ENCODE results near the gene FPR3.

The FPR3 gene

DNA sequence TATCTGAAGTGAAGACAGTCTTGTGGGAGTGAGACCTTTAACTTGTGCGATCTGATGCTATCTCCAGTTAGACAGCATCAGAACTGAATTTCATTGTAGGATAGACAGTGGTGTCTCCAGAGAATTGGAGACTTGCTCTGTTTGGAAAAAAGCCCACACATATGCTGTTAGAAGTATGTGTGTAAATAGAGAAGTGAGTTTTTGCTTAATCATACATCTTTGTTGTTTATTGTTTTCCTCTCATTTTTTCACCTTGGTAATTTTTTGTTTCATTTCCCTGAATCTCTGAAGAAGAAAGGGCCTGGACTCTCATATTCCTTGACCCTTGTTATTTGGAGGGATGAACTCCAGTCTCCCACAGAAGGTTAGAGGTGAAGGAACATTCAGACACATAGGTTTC lies 21.8 kb downstream of the FPR3 start:
- Histone ChIP-seq H3K4me1 (ENCODE audit: control insufficient read depth, insufficient read depth, low read length) (no peaks in the 10 kb centered on the region), H3K9ac (ENCODE audit: low read length) (no peak overlapping the region), H3K36me3 (ENCODE audit: control insufficient read depth, insufficient read depth, low read length) (no peaks in the 10 kb centered on the region), H3K4me3 (ENCODE audit: low read length) (no peak overlapping the region), H3K27me3 (ENCODE audit: control insufficient read depth, insufficient read depth, low read length) (no peaks in the 10 kb centered on the region), H3K27ac (ENCODE audit: low read depth, low read length) (no peak overlapping the region)

DNA sequence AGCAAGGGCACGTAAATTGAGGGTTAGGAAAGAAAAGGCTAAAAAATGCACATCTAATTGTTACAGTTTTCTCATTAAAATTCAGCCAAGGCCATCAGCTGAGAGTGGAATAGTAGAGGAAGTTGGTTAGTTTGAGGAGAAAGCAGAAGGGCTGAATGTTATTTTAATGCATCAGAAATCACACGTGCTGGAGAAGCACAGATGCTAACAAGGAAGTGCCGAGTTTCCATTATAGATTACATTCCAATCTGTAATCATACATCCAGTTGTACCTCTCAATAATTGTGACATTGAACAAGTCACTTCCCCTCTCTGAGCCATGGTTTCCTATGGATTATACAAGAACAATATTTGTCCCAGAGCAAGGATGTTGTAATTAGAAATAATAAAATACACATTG lies 25.1 kb downstream of the FPR3 start:
- no peak overlapping the region for H3K4me3 ChIP-seq (ENCODE audit: low read length)
- no peaks in the 10 kb centered on the region for H3K27me3 ChIP-seq (ENCODE audit: control insufficient read depth, insufficient read depth, low read length)
- H3K27ac ChIP-seq (ENCODE audit: low read depth, low read length) = no peak overlapping the region
- no peak overlapping the region for H3K9ac ChIP-seq (ENCODE audit: low read length)
- no peaks in the 10 kb centered on the region for H3K36me3 ChIP-seq (ENCODE audit: control insufficient read depth, insufficient read depth, low read length)
- H3K4me1 ChIP-seq (ENCODE audit: control insufficient read depth, insufficient read depth, low read length) = no peaks in the 10 kb centered on the region

DNA sequence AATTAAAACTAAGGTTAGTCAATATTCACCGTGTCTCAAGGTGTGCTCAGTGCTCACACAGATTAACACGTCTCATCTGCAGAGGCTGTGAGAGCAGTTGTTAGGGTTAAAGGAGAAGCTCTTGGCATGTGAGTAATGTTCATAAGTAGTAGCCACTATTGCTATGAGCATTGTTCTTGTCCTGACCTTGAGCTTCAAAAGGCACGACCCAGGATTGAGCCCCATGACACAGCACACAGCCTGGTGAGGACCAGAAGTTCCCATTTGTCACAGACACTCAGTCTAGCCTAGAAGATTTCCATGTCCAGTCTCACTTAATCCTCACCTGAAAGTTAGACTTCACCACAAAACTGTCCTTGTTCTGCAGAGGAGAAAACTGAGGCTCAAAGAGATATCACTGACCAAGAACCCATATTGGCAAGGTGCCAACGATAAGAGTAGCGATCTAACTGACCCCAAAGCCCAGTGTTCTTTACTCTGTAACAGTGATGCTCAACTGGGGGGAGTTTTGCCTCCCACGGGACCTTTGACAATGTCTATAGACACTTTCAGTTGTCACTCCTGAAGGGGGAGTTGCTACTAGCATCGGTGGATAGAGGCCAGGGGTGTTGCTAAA lies 26.0 kb downstream of the FPR3 start:
- no peak overlapping the region for H3K9ac ChIP-seq (ENCODE audit: low read length)
- H3K4me1 ChIP-seq (ENCODE audit: control insufficient read depth, insufficient read depth, low read length) = no peaks in the 10 kb centered on the region
- H3K36me3 ChIP-seq (ENCODE audit: control insufficient read depth, insufficient read depth, low read length) = no peaks in the 10 kb centered on the region
- no peak overlapping the region for H3K27ac ChIP-seq (ENCODE audit: low read depth, low read length)
- H3K4me3 ChIP-seq (ENCODE audit: low read length) = no peak overlapping the region
- no peaks in the 10 kb centered on the region for H3K27me3 ChIP-seq (ENCODE audit: control insufficient read depth, insufficient read depth, low read length)

DNA sequence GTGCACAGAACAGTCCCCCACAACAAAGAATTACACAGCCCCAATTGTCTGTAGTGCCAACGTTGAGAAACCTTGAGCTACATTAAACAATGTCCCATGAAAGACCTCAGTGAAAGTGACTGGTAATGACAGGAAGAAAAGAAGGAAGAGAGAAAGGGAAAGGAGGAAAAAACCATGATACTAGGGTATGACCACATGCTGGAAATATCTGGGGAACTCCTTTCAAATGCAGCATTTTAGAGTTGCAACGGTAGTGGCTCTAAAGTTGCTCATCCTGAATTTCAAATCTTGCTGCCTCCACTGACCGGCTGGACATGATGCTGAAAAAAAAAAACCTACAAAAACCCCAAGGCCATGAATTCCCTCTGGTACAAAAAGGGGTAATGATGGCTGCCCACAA lies 26.5 kb downstream of the FPR3 start:
- Histone ChIP-seq H3K4me3 (ENCODE audit: low read length) (no peak overlapping the region), H3K36me3 (ENCODE audit: control insufficient read depth, insufficient read depth, low read length) (no peaks in the 10 kb centered on the region), H3K4me1 (ENCODE audit: control insufficient read depth, insufficient read depth, low read length) (no peaks in the 10 kb centered on the region), H3K27me3 (ENCODE audit: control insufficient read depth, insufficient read depth, low read length) (no peaks in the 10 kb centered on the region), H3K27ac (ENCODE audit: low read depth, low read length) (no peak overlapping the region), H3K9ac (ENCODE audit: low read length) (no peak overlapping the region)

DNA sequence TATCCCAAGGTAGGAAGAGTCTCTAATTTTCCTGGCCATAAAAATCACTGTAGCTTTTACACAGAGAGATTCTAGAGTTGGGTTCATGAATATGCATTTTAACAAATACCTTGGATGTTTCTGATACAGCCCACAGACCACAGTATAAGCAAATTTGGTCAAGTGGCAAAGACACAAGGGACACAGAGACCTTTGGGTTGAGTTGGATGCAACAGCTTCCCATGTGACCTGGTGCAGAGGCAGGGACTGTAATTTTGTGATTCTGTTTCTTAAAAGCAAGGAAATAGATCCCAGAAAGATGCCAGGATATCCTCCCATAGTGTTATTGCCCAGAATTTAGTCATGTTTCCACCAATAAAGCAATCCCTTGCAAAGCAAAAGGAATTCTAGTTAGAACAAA lies 27.0 kb downstream of the FPR3 start:
- H3K36me3 ChIP-seq (ENCODE audit: control insufficient read depth, insufficient read depth, low read length) = no peaks in the 10 kb centered on the region
- no peak overlapping the region for H3K9ac ChIP-seq (ENCODE audit: low read length)
- H3K27ac ChIP-seq (ENCODE audit: low read depth, low read length) = no peak overlapping the region
- no peak overlapping the region for H3K4me3 ChIP-seq (ENCODE audit: low read length)
- H3K27me3 ChIP-seq (ENCODE audit: control insufficient read depth, insufficient read depth, low read length) = no peaks in the 10 kb centered on the region
- H3K4me1 ChIP-seq (ENCODE audit: control insufficient read depth, insufficient read depth, low read length) = no peaks in the 10 kb centered on the region

DNA sequence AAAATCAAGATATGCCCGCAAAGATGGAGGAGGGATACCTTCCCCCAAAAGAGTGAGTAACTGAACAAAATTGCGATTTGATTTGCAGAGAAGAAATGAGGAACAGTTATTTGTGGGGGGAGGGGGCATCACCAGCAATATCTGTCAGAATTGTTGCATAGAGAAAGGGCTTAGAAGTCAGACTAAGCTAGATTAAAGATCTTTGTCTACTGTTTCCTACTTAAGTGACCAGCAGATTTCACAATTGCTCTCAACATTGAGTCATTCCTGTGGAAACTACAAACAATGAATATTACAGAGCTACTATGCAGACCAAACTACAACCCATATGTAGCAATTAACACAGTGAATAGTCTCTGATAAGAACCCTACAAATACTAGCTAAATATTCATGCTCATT lies 27.4 kb downstream of the FPR3 start:
- no peak overlapping the region for H3K27ac ChIP-seq (ENCODE audit: low read depth, low read length)

DNA sequence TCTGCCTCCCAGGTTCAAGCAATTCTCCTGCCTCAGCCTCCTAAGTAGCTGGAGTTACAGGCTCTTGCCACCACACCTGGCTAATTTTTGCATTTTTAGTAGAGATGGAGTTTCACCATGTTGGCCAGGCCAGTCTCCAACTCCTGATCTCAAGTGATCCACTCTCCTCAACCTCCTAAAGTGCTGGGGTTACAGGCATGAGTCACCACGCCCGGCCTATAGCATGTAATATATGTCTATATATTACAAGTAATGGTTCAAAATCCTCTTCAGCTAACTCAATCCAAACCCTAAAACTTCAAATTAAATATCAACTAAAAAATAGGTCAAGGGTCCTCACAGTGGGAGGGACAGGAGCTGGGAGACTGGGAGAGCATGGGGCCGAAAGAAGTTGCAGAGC lies 28.0 kb downstream of the FPR3 start:
- Histone ChIP-seq H3K27ac (ENCODE audit: low read depth, low read length) (no peak overlapping the region), H3K9ac (ENCODE audit: low read length) (no peak overlapping the region), H3K36me3 (ENCODE audit: control insufficient read depth, insufficient read depth, low read length) (no peaks in the 10 kb centered on the region), H3K27me3 (ENCODE audit: control insufficient read depth, insufficient read depth, low read length) (no peaks in the 10 kb centered on the region), H3K4me3 (ENCODE audit: low read length) (no peak overlapping the region), H3K4me1 (ENCODE audit: control insufficient read depth, insufficient read depth, low read length) (no peaks in the 10 kb centered on the region)

More for the DNA sequence above, 27.4 kb downstream of the FPR3 start:
- Histone ChIP-seq H3K27me3 (ENCODE audit: control insufficient read depth, insufficient read depth, low read length) (no peaks in the 10 kb centered on the region), H3K4me1 (ENCODE audit: control insufficient read depth, insufficient read depth, low read length) (no peaks in the 10 kb centered on the region), H3K4me3 (ENCODE audit: low read length) (no peak overlapping the region), H3K9ac (ENCODE audit: low read length) (no peak overlapping the region), H3K36me3 (ENCODE audit: control insufficient read depth, insufficient read depth, low read length) (no peaks in the 10 kb centered on the region)

DNA sequence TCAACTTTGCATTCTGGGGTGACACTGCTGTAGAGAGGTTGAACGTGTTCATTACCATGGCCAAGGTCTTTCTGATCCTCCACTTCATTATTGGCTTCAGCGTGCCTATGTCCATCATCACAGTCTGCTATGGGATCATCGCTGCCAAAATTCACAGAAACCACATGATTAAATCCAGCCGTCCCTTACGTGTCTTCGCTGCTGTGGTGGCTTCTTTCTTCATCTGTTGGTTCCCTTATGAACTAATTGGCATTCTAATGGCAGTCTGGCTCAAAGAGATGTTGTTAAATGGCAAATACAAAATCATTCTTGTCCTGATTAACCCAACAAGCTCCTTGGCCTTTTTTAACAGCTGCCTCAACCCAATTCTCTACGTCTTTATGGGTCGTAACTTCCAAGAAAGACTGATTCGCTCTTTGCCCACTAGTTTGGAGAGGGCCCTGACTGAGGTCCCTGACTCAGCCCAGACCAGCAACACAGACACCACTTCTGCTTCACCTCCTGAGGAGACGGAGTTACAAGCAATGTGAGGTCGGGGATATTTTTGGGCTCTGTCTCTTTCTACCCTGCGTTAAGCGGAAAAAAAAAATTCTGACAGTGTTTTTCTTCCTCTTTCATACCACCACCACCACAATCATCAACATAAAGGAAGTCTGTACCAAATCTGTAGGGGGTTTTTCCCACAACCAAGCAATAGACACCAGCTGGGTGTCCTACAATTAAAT lies 29.5 kb downstream of the FPR3 start:
- no peak overlapping the region for H3K9ac ChIP-seq (ENCODE audit: low read length)
- no peaks in the 10 kb centered on the region for H3K36me3 ChIP-seq (ENCODE audit: control insufficient read depth, insufficient read depth, low read length)
- no peak overlapping the region for H3K4me3 ChIP-seq (ENCODE audit: low read length)
- no peaks in the 10 kb centered on the region for H3K27me3 ChIP-seq (ENCODE audit: control insufficient read depth, insufficient read depth, low read length)
- H3K4me1 ChIP-seq (ENCODE audit: control insufficient read depth, insufficient read depth, low read length) = no peaks in the 10 kb centered on the region
- no peak overlapping the region for H3K27ac ChIP-seq (ENCODE audit: low read depth, low read length)

DNA sequence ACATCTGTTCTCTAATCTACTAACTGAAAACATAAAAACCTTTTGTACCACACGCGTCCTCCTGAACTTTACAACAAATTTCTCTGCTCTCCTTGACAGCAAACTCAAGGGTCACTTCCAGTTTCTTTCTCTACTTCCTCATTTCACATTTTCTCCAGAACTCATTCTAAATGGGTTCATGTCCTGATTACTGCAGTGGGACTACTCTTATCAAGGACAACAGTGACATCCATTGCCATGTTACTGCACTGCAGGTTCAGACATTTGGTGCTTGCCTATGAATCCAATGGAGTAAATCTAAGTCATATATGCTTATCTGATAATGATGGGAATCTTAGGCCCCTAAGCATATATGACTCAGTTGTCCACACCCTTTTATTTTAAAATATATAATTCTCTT lies 35.3 kb downstream of the FPR3 start:
- H3K27ac ChIP-seq (ENCODE audit: low read depth, low read length) = no peak overlapping the region

DNA sequence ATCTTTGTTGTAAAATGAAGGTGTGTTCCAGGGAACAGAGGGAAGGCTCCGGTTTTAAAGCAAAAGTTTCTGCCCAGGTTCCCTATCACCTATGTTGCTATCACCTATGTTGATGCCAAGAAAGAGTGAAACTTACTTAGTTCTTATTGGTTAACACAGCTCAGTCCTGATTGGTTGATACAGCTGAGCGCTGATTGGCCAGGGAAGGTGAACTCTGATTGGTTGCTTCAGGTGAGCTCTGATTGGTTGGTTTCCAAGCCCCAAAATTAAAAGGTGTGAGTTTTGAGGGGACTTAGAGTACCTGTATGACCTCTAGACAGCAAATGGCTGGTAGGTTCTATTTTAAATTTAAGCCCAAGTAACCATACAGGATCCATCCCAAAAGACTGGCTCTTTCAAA lies 42.2 kb downstream of the FPR3 start:
- no peaks in the 10 kb centered on the region for H3K36me3 ChIP-seq (ENCODE audit: control insufficient read depth, insufficient read depth, low read length)
- H3K27ac ChIP-seq (ENCODE audit: low read depth, low read length) = no peak overlapping the region
- H3K4me1 ChIP-seq (ENCODE audit: control insufficient read depth, insufficient read depth, low read length) = no peaks in the 10 kb centered on the region
- H3K27me3 ChIP-seq (ENCODE audit: control insufficient read depth, insufficient read depth, low read length) = no peaks in the 10 kb centered on the region
- H3K4me3 ChIP-seq (ENCODE audit: low read length) = no peak overlapping the region
- H3K9ac ChIP-seq (ENCODE audit: low read length) = no peak overlapping the region

More for the DNA sequence above, 35.3 kb downstream of the FPR3 start:
- Histone ChIP-seq H3K36me3 (ENCODE audit: control insufficient read depth, insufficient read depth, low read length) (no peaks in the 10 kb centered on the region), H3K9ac (ENCODE audit: low read length) (no peak overlapping the region), H3K27me3 (ENCODE audit: control insufficient read depth, insufficient read depth, low read length) (no peaks in the 10 kb centered on the region), H3K4me1 (ENCODE audit: control insufficient read depth, insufficient read depth, low read length) (no peaks in the 10 kb centered on the region), H3K4me3 (ENCODE audit: low read length) (no peak overlapping the region)

DNA sequence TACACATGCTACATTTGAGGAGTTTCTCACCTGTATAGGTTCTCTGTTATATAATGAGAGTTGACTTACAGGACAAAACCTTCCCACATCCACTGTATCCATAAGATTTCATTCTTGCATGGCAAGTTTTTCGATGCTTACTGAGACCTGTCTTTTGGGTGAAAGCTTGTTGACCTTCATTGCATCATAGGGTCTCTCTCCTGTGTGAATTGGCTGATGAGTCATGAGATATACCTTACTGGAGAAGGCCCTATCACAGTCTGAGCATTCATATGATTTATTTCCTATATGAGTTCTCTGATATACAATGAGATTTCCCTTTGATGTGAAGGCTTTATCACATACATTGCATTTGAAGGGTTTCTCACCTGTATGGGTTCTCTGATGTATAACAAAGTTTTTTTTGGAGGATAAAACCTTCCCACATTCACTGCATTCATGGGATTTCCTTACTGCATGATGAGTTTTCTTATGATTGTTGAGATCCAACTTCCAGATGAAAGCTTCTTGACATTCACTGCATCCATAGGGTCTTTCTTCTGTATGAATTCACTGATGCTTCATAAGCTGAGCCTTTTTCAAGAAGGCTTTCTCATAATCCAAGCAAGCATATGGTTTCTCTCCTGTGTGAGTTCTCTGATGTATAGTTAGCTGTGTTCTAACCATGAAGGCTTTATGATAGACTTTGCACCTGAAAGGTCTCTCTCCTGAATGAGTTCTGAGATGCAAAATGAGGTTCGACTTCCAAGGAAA lies 67.1 kb downstream of the FPR3 start:
- H3K9ac ChIP-seq (ENCODE audit: low read length) = no peak overlapping the region
- H3K27me3 ChIP-seq (ENCODE audit: control insufficient read depth, insufficient read depth, low read length) = no peaks in the 10 kb centered on the region
- H3K4me1 ChIP-seq (ENCODE audit: control insufficient read depth, insufficient read depth, low read length) = no peaks in the 10 kb centered on the region
- no peaks in the 10 kb centered on the region for H3K36me3 ChIP-seq (ENCODE audit: control insufficient read depth, insufficient read depth, low read length)
- no peak overlapping the region for H3K27ac ChIP-seq (ENCODE audit: low read depth, low read length)
- H3K4me3 ChIP-seq (ENCODE audit: low read length) = no peak overlapping the region

DNA sequence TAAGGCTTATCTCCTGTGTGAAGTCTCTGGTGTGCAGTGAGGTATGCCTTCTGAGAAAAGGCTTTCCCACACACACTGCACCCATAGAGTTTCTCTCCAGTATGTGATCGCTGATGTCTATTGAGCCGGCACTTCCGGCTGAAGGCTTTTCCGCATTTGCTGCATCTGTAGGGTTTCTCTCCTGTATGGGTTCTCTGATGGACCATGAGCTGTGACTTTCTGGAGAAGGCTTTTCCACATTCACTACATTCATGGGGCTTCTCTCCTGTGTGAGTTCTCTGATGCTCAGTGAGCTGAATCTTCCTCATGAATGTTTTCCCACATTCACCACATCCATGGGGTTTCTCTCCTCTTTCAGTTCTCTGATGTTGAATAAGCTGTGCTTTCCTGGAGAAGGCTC lies 78.1 kb downstream of the FPR3 start:
- Histone ChIP-seq H3K4me1 (ENCODE audit: control insufficient read depth, insufficient read depth, low read length) (no peaks in the 10 kb centered on the region), H3K27me3 (ENCODE audit: control insufficient read depth, insufficient read depth, low read length) (no peaks in the 10 kb centered on the region), H3K9ac (ENCODE audit: low read length) (no peak overlapping the region), H3K4me3 (ENCODE audit: low read length) (no peak overlapping the region), H3K27ac (ENCODE audit: low read depth, low read length) (no peak overlapping the region), H3K36me3 (ENCODE audit: control insufficient read depth, insufficient read depth, low read length) (peaks cover 35% of the 10 kb centered on the region)
